Neuron (in vitro differentiated cells): Measurements from ENCODE around the gene ACVR2B.

Experiments
- H2AFZ ChIP-seq: one replicate; pipeline ENCODE4 v1.6.1; 2013; ENCODE audit warnings: low read depth, mild to moderate bottlenecking, inconsistent platforms, low read length, moderate library complexity
- H3K27me3 ChIP-seq: one replicate; pipeline ENCODE4 v1.6.1; 2013; ENCODE audit warnings: low read length; ENCODE audit not compliant: insufficient read depth
- H3K36me3 ChIP-seq: one replicate; pipeline ENCODE4 v1.6.1; 2013; ENCODE audit warnings: low read length; ENCODE audit not compliant: insufficient read depth
- H3K4me1 ChIP-seq: one replicate; pipeline ENCODE4 v1.6.1; 2013; ENCODE audit warnings: low read length; ENCODE audit not compliant: insufficient read depth
- H3K4me3 ChIP-seq: 2 replicates; pipeline ENCODE4 v1.5.1; 2013; ENCODE audit warnings: mild to moderate bottlenecking, low read length, moderate library complexity
- H3K9me3 ChIP-seq: one replicate; pipeline ENCODE4 v1.6.1; 2013; ENCODE audit warnings: low read length

The ACVR2B gene

GRCh38 chr3:38510631-38511030 is 56.9 kb downstream of the ACVR2B start:
- no peaks in the 10 kb centered on the region for H3K4me1 ChIP-seq
- no peak overlapping the region for H3K4me3 ChIP-seq
- H3K36me3 ChIP-seq: peaks cover 62% of the 10 kb centered on the region
- no peaks in the 10 kb centered on the region for H3K9me3 ChIP-seq
- no peak overlapping the region for H2AFZ ChIP-seq
- no peaks in the 10 kb centered on the region for H3K27me3 ChIP-seq

DNA sequence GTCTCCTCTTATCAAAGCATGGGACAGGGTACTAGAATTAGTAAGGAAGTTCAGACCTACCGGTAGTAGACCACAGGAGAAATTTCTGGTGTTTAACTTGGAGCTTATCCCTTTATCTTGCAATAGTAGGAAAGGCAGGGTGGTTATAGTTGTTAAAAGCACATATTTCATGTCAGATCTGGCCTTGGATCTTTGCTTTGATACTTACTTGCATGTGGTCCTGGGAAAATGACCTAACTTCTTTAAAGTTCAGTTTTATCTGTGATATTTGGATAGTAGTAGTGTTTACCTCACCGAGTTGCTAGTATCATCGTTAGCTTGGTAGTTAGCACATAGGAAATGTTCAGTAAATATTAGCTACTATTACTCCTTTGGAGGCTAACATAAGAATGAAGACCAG is 57.9 kb downstream of the ACVR2B start:
- Histone ChIP-seq H3K36me3 (peaks cover 60% of the 10 kb centered on the region), H3K27me3 (no peaks in the 10 kb centered on the region), H3K4me1 (no peaks in the 10 kb centered on the region)

DNA sequence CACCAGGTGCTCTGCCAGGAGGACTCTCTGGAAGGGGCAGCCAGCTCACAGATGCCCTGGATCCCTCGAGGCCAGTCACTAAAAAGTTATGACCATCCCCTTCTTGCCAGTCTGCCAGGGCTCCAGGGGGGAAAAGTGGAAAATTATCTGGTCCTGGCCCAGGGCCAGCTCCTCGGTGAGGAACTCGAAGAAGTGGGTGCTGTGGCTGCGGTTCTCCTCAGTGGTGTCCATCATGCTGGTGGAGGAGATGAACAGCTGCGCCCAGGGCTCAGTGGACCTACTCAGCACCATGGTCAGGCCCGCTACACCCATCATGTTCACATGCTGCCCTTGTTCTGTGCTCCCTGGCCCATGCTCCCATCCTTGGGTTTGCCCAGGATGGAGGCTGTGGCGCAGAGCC is 61.7 kb downstream of the ACVR2B start:
- no peak overlapping the region for H2AFZ ChIP-seq
- H3K27me3 ChIP-seq: no peaks in the 10 kb centered on the region
- no peaks in the 10 kb centered on the region for H3K9me3 ChIP-seq
- H3K4me3 ChIP-seq: no peak overlapping the region
- no peaks in the 10 kb centered on the region for H3K4me1 ChIP-seq
- H3K36me3 ChIP-seq: peaks cover 49% of the 10 kb centered on the region

More for the DNA sequence above, 57.9 kb downstream of the ACVR2B start:
- H2AFZ ChIP-seq: no peak overlapping the region
- no peaks in the 10 kb centered on the region for H3K9me3 ChIP-seq
- H3K4me3 ChIP-seq: no peak overlapping the region

DNA sequence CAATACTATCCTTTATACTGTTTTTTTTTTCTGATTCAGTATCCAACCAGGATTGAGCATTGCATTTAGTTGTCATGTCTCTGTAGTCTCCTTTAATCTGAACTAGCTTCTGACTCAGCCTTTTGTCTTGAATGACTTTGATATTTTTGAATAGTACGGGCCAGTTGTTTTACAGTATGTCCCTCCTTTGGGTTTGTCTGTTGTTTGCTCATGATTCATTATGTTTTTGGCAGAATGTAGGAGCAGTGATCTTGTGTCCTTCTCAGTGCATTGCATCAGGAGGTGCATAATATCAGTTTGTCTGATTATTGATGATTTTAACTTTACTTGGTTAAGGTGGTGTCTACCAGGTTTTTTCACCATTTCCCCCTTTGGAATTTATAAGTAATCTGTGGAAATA is 63.0 kb downstream of the ACVR2B start:
- H3K4me3 ChIP-seq: no peak overlapping the region
- H3K36me3 ChIP-seq: peaks cover 41% of the 10 kb centered on the region
- no peaks in the 10 kb centered on the region for H3K9me3 ChIP-seq

GRCh38 chr3:38519000-38519399 is 65.3 kb downstream of the ACVR2B start:
- no peaks in the 10 kb centered on the region for H3K4me1 ChIP-seq
- no peaks in the 10 kb centered on the region for H3K27me3 ChIP-seq
- no peak overlapping the region for H2AFZ ChIP-seq
- peaks cover 33% of the 10 kb centered on the region for H3K36me3 ChIP-seq
- no peaks in the 10 kb centered on the region for H3K9me3 ChIP-seq
- no peak overlapping the region for H3K4me3 ChIP-seq

More for the DNA sequence above, 63.0 kb downstream of the ACVR2B start:
- Histone ChIP-seq H3K4me1 (no peaks in the 10 kb centered on the region), H2AFZ (no peak overlapping the region), H3K27me3 (no peaks in the 10 kb centered on the region)

DNA sequence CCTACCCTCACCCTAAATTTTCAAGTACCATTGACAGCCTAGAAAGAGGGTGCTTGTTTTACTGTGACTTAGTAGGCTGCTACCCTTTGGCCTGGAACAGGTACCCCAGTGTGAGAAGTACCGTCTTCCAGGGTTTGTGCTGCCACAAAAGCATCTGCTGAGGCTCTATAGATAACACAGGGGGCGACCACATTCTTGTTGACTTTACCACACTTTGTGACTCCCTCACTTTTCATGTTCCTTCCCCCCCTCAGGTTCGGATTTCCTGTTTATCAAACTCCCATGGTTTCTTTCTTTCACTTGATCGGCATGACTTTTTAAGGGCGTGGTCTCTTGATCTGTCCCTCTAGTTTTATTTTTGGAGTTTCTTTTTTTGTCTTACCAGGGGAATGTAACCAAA is 66.0 kb downstream of the ACVR2B start:
- Histone ChIP-seq H3K27me3 (no peaks in the 10 kb centered on the region), H3K9me3 (no peaks in the 10 kb centered on the region), H2AFZ (no peak overlapping the region), H3K4me1 (no peaks in the 10 kb centered on the region), H3K4me3 (no peak overlapping the region), H3K36me3 (peaks cover 34% of the 10 kb centered on the region)

DNA sequence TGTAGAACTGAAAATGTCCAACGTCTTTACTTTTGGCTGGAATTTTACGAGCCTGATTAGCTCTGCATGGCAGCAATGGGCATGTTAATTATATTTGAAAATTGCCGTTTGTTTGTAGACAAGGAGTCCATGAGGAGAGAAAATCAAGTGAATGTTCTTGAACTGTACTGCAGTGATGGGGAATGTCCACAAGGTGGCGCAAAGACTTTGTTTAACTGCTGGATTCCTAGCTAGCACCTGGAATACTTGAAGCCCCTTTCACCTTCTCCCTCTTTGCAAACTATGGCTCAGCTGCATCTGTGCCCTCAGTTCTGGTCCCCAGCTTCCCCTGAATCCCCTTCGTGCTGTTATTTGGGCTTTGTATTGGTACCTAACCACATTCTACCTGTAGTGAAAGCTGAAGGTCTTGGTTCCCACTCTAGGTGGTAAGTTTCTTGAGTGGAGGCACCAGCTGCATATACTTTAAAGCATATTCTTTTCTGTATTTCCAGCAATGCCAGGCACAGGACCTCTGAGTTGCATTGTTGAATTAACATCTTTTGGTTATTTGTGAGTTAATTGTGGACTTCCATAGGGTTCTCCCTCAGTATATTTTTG is 67.8 kb downstream of the ACVR2B start:
- H3K27me3 ChIP-seq: no peaks in the 10 kb centered on the region
- no peaks in the 10 kb centered on the region for H3K4me1 ChIP-seq
- H3K36me3 ChIP-seq: peaks cover 43% of the 10 kb centered on the region
- no peaks in the 10 kb centered on the region for H3K9me3 ChIP-seq
- H2AFZ ChIP-seq: no peak overlapping the region
- no peak overlapping the region for H3K4me3 ChIP-seq

DNA sequence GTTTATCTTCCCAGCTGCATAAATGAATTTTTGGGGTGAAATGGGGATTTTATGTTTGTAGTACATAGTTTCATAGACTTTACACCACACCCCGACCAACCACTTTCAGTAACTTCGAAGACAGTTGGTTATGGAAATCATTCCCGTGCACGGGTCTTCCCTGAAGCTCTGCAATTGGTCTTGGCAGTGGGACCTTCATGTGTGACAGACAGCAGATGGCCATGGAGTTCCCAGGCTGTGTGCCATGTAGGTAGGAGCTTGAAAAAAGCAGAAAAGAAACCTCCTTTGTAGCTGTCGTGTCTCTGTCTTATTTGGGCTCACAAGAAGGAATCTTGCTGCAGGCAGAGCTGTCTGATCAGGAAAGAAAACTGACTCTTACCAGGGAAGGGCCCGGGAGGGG is 68.3 kb downstream of the ACVR2B start:
- H3K27me3 ChIP-seq: no peaks in the 10 kb centered on the region
- no peaks in the 10 kb centered on the region for H3K4me1 ChIP-seq
- H3K36me3 ChIP-seq: peaks cover 44% of the 10 kb centered on the region
- no peak overlapping the region for H2AFZ ChIP-seq
- no peak overlapping the region for H3K4me3 ChIP-seq
- no peaks in the 10 kb centered on the region for H3K9me3 ChIP-seq

DNA sequence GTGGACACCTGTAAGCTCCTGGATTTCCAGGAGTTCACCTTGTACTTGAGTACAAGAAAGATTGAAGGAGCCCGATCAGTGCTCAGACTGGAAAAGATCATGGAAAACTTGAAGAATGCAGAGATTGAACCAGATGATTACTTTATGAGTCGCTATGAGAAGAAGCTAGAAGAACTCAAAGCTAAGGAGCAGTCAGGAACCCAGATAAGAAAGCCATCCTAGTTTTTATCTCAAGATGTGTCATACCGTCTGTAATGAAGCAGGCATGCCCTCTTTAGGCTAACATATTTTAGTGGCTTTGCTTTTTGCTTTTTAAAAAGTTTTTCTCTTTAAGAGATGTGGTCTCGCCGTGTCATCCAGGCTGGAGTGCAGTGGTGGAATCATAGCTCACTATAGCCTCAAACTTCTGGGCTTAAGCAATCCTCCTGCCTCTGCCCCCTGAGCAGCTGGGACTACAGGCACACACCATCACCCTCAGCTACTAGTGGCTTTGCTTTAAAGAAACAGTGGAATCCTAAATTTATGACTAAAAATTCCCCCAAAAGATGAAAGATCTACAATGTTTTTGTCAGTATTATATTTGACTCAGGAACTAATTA is 70.5 kb downstream of the ACVR2B start:
- H3K36me3 ChIP-seq: peaks cover 52% of the 10 kb centered on the region
- H3K4me1 ChIP-seq: no peaks in the 10 kb centered on the region
- H3K27me3 ChIP-seq: no peaks in the 10 kb centered on the region
- no peaks in the 10 kb centered on the region for H3K9me3 ChIP-seq
- H2AFZ ChIP-seq: no peak overlapping the region
- H3K4me3 ChIP-seq: no peak overlapping the region

DNA sequence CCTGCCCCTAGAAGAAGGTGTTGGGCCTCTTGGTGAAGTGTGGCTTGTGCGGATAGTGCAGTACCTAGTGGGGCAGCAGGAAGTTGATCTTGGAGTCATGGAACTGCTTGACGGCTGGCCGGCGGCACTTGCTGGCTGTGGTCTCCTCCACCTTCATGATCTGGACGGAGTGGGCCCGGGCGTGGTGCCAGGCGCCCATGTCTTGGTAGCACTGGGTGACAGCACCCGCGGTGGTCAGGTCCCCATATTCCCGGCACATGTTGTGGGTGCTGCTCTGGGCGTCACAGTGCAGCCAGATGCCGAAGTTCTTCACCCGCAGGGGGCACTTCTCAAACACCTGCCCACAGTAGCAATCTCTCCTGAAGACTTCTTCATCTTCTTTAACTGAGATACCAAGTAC is 73.1 kb downstream of the ACVR2B start:
- H3K4me1 ChIP-seq: no peaks in the 10 kb centered on the region
- no peaks in the 10 kb centered on the region for H3K9me3 ChIP-seq
- H3K27me3 ChIP-seq: no peaks in the 10 kb centered on the region
- H3K36me3 ChIP-seq: peaks cover 47% of the 10 kb centered on the region
- H2AFZ ChIP-seq: no peak overlapping the region
- H3K4me3 ChIP-seq: no peak overlapping the region

GRCh38 chr3:38528457-38528856 is 74.8 kb downstream of the ACVR2B start:
- H3K9me3 ChIP-seq: no peaks in the 10 kb centered on the region
- peaks cover 41% of the 10 kb centered on the region for H3K36me3 ChIP-seq
- H3K27me3 ChIP-seq: no peaks in the 10 kb centered on the region
- H3K4me3 ChIP-seq: no peak overlapping the region
- H2AFZ ChIP-seq: no peak overlapping the region
- H3K4me1 ChIP-seq: no peaks in the 10 kb centered on the region

GRCh38 chr3:38532529-38532928 is 78.8 kb downstream of the ACVR2B start:
- H2AFZ ChIP-seq: no peak overlapping the region
- no peaks in the 10 kb centered on the region for H3K4me1 ChIP-seq
- peaks cover 10% of the 10 kb centered on the region for H3K36me3 ChIP-seq
- H3K27me3 ChIP-seq: no peaks in the 10 kb centered on the region
- peaks cover 7% of the 10 kb centered on the region for H3K9me3 ChIP-seq
- no peak overlapping the region for H3K4me3 ChIP-seq

GRCh38 chr3:38533285-38533976 is 79.7 kb downstream of the ACVR2B start:
- H3K27me3 ChIP-seq: no peaks in the 10 kb centered on the region
- H3K4me1 ChIP-seq: no peaks in the 10 kb centered on the region
- H3K4me3 ChIP-seq: no peak overlapping the region
- H3K9me3 ChIP-seq: peaks cover 7% of the 10 kb centered on the region
- no peak overlapping the region for H2AFZ ChIP-seq
- peaks cover 2% of the 10 kb centered on the region for H3K36me3 ChIP-seq
